Skin epidermis (tissue), 12 donors: ENCODE data around the gene GCC1.
"Not testable (repeated sequence)": the region's sequence is repeated elsewhere in the genome, so short reads cannot be mapped to it uniquely, and the experiment has no call there.

ENCODE experiments used
- H3K27ac ChIP-seq, 21 experiments: fragments of 200-600 bp; sonication (generic) in 11 of 21; one replicate each; pipeline ENCODE4 v1.5.0; 2020; ENCODE audit warnings: mild to moderate bottlenecking in 3 of 21, inconsistent platforms in 2 of 21, moderate library complexity in 2 of 21
- H3K4me3 ChIP-seq, 7 experiments: fragments of 200-600 bp; sonication (generic) in 2 of 7; one replicate each; pipeline ENCODE4 v1.5.0; 2020; ENCODE audit warnings: inconsistent platforms in 2 of 7, mild to moderate bottlenecking in 2 of 7, moderate library complexity in 1 of 7

The GCC1 gene

GRCh38 chr7:127550247-127550646 is 35.1 kb downstream of the GCC1 start:
- H3K4me3 ChIP-seq = no peak overlapping the region
- no peak overlapping the region for H3K27ac ChIP-seq

- no peak overlapping the region for H3K4me3 ChIP-seq
- no peak overlapping the region for H3K27ac ChIP-seq
These were observed 39.1 kb downstream of the GCC1 start for GRCh38 chr7:127546313-127546712.

GRCh38 chr7:127541548-127541947 is 43.8 kb downstream of the GCC1 start:
- H3K4me3 ChIP-seq = no peak overlapping the region
- H3K27ac ChIP-seq = no peak overlapping the region

GRCh38 chr7:127540461-127540860 is 44.9 kb downstream of the GCC1 start:
- not testable (repeated sequence) for H3K27ac ChIP-seq, H3K4me3 ChIP-seq

- no peak overlapping the region for H3K4me3 ChIP-seq
These were observed 46.3 kb downstream of the GCC1 start for GRCh38 chr7:127539116-127539515.

GRCh38 chr7:127536741-127537140 is 48.7 kb downstream of the GCC1 start:
- Histone ChIP-seq H3K27ac (no peak overlapping the region), H3K4me3 (no peak overlapping the region)

More at GRCh38 chr7:127539116-127539515, 46.3 kb downstream of the GCC1 start:
- no peak overlapping the region for H3K27ac ChIP-seq

GRCh38 chr7:127536394-127536691 is 49.1 kb downstream of the GCC1 start:
- no peak overlapping the region for H3K27ac ChIP-seq
- H3K4me3 ChIP-seq = no peak overlapping the region

- H3K4me3 ChIP-seq = no peak overlapping the region
- no peak overlapping the region for H3K27ac ChIP-seq
These were observed 49.6 kb downstream of the GCC1 start for GRCh38 chr7:127535546-127536393.

GRCh38 chr7:127534636-127535035 is 50.8 kb downstream of the GCC1 start:
- Histone ChIP-seq H3K4me3 (no peak overlapping the region), H3K27ac (no peak overlapping the region)

GRCh38 chr7:127532736-127533135 is 52.7 kb downstream of the GCC1 start:
- no peak overlapping the region for H3K4me3 ChIP-seq
- no peak overlapping the region for H3K27ac ChIP-seq

GRCh38 chr7:127532151-127532550 is 53.2 kb downstream of the GCC1 start:
- H3K27ac ChIP-seq = no peak overlapping the region
- H3K4me3 ChIP-seq = no peak overlapping the region
